HG03521 (cell line): ENCODE results near the gene TMEM79.

Experiments
- ATAC-seq: cut with Tn5 transposase; IDR thresholded peaks from one replicate; pipeline ENCODE4 v1.9.1; 2021; ENCODE audit warnings: mild to moderate bottlenecking, moderate library complexity; ENCODE audit not compliant: unreplicated experiment

The TMEM79 gene, protein sequence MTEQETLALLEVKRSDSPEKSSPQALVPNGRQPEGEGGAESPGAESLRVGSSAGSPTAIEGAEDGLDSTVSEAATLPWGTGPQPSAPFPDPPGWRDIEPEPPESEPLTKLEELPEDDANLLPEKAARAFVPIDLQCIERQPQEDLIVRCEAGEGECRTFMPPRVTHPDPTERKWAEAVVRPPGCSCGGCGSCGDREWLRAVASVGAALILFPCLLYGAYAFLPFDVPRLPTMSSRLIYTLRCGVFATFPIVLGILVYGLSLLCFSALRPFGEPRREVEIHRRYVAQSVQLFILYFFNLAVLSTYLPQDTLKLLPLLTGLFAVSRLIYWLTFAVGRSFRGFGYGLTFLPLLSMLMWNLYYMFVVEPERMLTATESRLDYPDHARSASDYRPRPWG

GRCh38 chr1:156284112-156284511 lies at the start of gene TMEM79:
Gene TMEM79 (plus strand): TSS chr1:156284325. CDS start chr1:156285227, 902 bp downstream.
- ATAC-seq: no peak

- ATAC-seq: no peak
Observed at GRCh38 chr1:156236164-156236563, 48.0 kb upstream of the TMEM79 start.

DNA sequence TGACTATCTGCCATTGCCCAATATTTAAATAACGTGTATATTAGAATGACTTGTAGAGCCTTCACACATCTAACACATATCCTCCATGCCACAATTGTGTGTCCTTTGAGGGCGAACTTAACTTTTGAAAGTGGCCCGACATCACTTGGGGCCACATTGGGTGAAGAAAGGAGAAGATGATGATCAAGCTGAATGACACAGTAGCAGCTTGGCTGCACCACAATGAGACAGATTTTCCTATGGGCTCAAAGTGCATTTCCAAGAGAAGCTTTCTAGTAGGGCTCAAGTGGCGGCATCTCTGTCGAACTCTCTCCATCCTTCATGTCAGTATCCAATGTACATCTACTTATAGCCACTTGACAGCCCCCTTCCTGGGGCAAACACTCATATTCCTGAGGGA lies 45.9 kb upstream of the TMEM79 start:
- no peak for ATAC-seq

DNA sequence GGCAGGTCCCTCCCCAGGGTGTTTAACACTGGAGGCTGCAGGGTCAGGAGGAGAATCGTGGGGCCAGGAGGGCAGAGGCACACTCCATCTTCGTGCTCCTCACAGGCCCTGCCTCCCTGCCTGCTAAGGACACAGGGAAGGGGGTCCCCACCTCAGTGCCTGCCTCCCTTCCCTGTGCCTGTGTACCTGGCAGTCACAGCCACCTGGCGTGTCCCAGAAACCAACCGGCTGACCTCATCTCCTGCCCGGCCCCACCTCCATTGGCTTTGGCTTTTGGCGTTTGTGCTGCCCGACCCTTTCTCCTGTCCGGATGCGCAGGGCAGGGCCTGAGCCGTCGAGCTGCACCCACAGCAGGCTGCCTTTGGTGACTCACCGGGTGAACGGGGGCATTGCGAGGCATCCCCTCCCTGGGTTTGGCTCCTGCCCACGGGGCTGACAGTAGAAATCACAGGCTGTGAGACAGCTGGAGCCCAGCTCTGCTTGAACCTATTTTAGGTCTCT lies 42.8 kb upstream of the TMEM79 start:
- no peak for ATAC-seq

- no peak for ATAC-seq
Observed at GRCh38 chr1:156241926-156242325, 42.2 kb upstream of the TMEM79 start, which contains the start of gene BGLAP. Gene BGLAP (plus strand): TSS chr1:156242184. CDS start chr1:156242232, 48 bp downstream.

GRCh38 chr1:156242738-156243137 lies 41.4 kb upstream of the TMEM79 start:
- no peak for ATAC-seq

GRCh38 chr1:156244126-156244525 lies 40.0 kb upstream of the TMEM79 start:
- no peak for ATAC-seq

GRCh38 chr1:156244712-156245111 lies 39.4 kb upstream of the TMEM79 start:
- ATAC-seq: no peak

GRCh38 chr1:156245451-156246232 lies 38.5 kb upstream of the TMEM79 start:
- no peak for ATAC-seq

DNA sequence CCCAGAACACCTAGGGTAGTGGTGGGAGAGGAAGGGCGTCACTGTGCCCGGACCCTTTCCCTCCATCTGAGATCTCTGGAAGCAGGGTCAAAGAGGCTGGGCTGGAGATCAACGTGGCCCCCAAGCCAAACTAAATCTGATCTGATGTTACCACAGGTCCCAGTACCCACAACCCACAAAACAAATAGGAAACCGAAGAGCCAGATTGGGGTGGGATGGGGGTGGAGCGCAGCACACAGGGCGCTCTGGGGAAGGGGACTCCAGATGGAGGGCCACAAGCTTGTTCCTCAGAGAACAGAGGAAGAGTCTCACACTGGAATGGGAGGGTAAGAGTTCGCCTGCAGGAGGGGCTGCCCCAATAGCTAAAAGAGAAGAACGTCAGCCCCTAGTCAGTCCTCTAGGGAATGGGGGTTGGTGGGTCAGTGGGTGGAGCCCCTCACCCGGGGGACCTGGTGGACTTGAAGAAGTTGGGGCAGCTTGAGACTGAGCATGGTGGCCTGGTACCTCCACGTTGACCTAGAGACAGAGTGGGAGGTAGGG lies 37.8 kb upstream of the TMEM79 start:
- ATAC-seq: no peak

- ATAC-seq: no peak
Observed at GRCh38 chr1:156246781-156247459, 37.2 kb upstream of the TMEM79 start.

- ATAC-seq: no peak
Observed at GRCh38 chr1:156247460-156248322, 36.4 kb upstream of the TMEM79 start, which contains the start of gene PAQR6. Gene PAQR6 (minus strand): TSS chr1:156248056. CDS start chr1:156246731, 1,325 bp downstream.

DNA sequence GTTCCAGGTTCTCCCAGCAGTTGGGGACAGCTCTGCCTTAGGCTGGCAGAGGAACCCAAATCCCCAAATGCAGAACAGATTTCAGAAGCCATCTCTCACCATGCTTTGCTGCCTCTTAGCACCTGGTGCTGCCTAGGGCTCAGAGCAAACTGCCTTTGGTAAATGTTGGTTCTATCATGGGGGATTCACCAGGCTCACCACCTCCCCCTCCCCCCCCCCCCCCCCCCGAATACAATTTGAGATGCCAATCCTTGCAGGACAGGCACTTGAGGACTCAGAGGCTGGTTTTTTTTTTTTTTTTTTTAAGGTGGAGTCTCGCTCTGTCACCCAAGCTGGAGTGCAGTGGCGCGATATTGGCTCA lies 35.8 kb upstream of the TMEM79 start:
- ATAC-seq: no peak

DNA sequence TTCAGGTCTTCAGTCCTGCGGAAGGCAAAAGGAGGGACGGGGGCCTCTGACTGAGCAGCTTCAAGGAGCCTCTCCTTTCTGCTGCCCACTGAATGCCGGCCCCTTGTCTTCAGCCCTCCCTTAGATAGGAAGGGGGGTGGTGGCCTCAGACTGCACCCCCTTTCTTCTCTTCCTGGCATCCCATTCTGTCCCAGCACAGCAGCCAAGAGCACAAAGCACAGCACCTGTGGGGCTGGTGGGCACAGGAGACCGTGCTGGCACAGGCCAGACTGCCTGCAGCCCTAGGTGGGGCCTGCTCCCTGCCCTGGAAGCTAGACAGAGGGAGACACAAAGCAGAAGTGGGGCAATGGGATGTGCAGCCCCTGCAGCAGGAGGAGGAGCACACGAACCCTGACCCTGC lies 34.5 kb upstream of the TMEM79 start:
- ATAC-seq: no peak

GRCh38 chr1:156251527-156251926 lies 32.6 kb upstream of the TMEM79 start:
- no peak for ATAC-seq

- ATAC-seq: no peak
Observed at GRCh38 chr1:156253634-156254033, 30.5 kb upstream of the TMEM79 start.

GRCh38 chr1:156257711-156258110 lies 26.4 kb upstream of the TMEM79 start:
- ATAC-seq: no peak

DNA sequence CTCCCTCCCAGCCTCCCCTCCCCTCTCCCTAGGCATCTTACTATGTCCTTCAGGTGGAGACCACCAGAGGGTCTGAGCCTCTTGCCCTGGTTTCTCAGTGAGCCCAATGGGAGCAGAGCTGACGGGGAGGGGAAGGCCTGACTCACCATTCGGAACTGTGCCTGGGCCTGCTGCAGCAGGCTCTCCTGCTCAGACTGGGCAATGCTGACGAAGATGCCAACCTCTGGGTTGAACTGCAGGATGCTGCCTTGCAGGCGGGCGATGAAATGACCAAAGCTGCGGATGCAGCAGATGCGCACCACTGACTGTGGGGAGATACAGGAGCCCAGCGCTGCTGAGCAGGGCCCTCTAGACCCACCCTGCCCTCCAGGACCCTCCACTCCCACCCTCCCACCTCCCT lies 25.3 kb upstream of the TMEM79 start:
- no peak for ATAC-seq

GRCh38 chr1:156259805-156260204 lies 24.3 kb upstream of the TMEM79 start:
- ATAC-seq: no peak

GRCh38 chr1:156260896-156261295 lies 23.2 kb upstream of the TMEM79 start:
- no peak for ATAC-seq
